ENCODE data around the gene NARF. TPM values are rescaled to one million over a fixed set of nuclear protein-coding genes. Genes with fewer than 3 reads are reported as not detected.
A peak's percentile ranks its signal among the peaks of the same experiment; 100 is the strongest.

Gene NARF
- total RNA-seq, 2 experiments from 2014 or later: 75.0 to 151 TPM

- intact Hi-C loops (cut with micrococcal nuclease; ENCODE audit: unreplicated experiment): loop anchor here (2.0 to 10.0 kb wide), 3 partner anchors 37 to 201 kb away; partner anchors contain the start of genes HEXD, NARF and OGFOD3
- H3K4me3 ChIP-seq (ENCODE audit: low read depth, low read length, poor library complexity, severe bottlenecking): peak overlapping the region; percentile 66
- H3K36me3 ChIP-seq (ENCODE audit: insufficient read depth, low read length): no peaks in the 10 kb centered on the region
- peak overlapping the region; percentile 66 for H3K4me2 ChIP-seq (ENCODE audit: low read length)
- H4K20me1 ChIP-seq (ENCODE audit: insufficient read depth, low read length): no peaks in the 10 kb centered on the region
- H2AFZ ChIP-seq (ENCODE audit: low read length): no peak overlapping the region
- CTCF ChIA-PET (ENCODE audit: unreplicated experiment): interaction anchor here (1.0 to 1.5 kb wide), 3 partner anchors 9 to 39 kb away, joined by 3 to 6 read pairs (median 4); no protein-coding TSS in a partner anchor
- H3K9me3 ChIP-seq (ENCODE audit: low read length): no peaks in the 10 kb centered on the region
- BruUV-seq (replicated peaks): no TSS peak
- no peaks in the 10 kb centered on the region for H3K79me2 ChIP-seq (ENCODE audit: insufficient read depth, low read depth, low read length)
- POLR2A ChIA-PET: interaction anchor here (0.5 to 1.4 kb wide), 2 partner anchors 11 to 52 kb away, joined by 4 to 10 read pairs; no protein-coding TSS in a partner anchor
- no peaks in the 10 kb centered on the region for H3K9me2 ChIP-seq (ENCODE audit: insufficient read depth, low read length)
- no peak for DNase-seq (ENCODE audit: low spot score)
- H3K4me1 ChIP-seq (ENCODE audit: insufficient read depth, low read length, poor library complexity, severe bottlenecking): peaks cover 53% of the 10 kb centered on the region
- no peak for TF ChIP-seq EZH2phosphoT487 (IDR thresholded peaks at IDR 0.05; ENCODE audit: borderline replicate concordance, low read depth, low read length)
- no peak for TF ChIP-seq CTCF (conservative IDR thresholded peaks at IDR 0.05; ENCODE audit: low read length)
- H3K27ac ChIP-seq (ENCODE audit: low read depth, low read length, poor library complexity, severe bottlenecking): peak overlapping the region; percentile 52
Observed at GRCh38 chr17:82495844-82496528, 37.4 kb downstream of the NARF start.

- ChIA-PET CTCF (ENCODE audit: unreplicated experiment) (interaction anchor here (1.2 to 1.5 kb wide), 2 partner anchors 10 kb away, joined by 3 to 4 read pairs; no protein-coding TSS in a partner anchor), POLR2A (interaction anchor here (0.7 to 1.4 kb wide), 2 partner anchors 10 to 13 kb away, joined by 3 to 6 read pairs; no protein-coding TSS in a partner anchor)
- H3K4me1 ChIP-seq (ENCODE audit: insufficient read depth, low read length, poor library complexity, severe bottlenecking): peaks cover 51% of the 10 kb centered on the region
- H3K79me2 ChIP-seq (ENCODE audit: insufficient read depth, low read depth, low read length): no peaks in the 10 kb centered on the region
- peak overlapping the region; percentile 66 for H3K4me2 ChIP-seq (ENCODE audit: low read length)
- H3K9me2 ChIP-seq (ENCODE audit: insufficient read depth, low read length): no peaks in the 10 kb centered on the region
- 0 out of 2 replicates have a peak, but pooled peaks cover 4% of the 10 kb centered on the region for H3K9me3 ChIP-seq (ENCODE audit: low read length)
- no peak for TF ChIP-seq CTCF (conservative IDR thresholded peaks at IDR 0.05; ENCODE audit: low read length)
- no peak for TF ChIP-seq EZH2phosphoT487 (IDR thresholded peaks at IDR 0.05; ENCODE audit: borderline replicate concordance, low read depth, low read length)
- TSS peak; percentile 66 for BruUV-seq (replicated peaks)
- H3K4me3 ChIP-seq (ENCODE audit: low read depth, low read length, poor library complexity, severe bottlenecking): peak overlapping the region; percentile 66
- no peaks in the 10 kb centered on the region for H3K36me3 ChIP-seq (ENCODE audit: insufficient read depth, low read length)
- intact Hi-C loops (cut with micrococcal nuclease; ENCODE audit: unreplicated experiment): loop anchor here (1.0 to 10.0 kb wide), 2 partner anchors 10 to 202 kb away; no protein-coding TSS in a partner anchor
- H4K20me1 ChIP-seq (ENCODE audit: insufficient read depth, low read length): no peaks in the 10 kb centered on the region
- DNase-seq (ENCODE audit: low spot score): peak; percentile 99
- peak overlapping the region; percentile 46 for H2AFZ ChIP-seq (ENCODE audit: low read length)
- peak overlapping the region; percentile 52 for H3K27ac ChIP-seq (ENCODE audit: low read depth, low read length, poor library complexity, severe bottlenecking)
Observed at GRCh38 chr17:82496529-82497434, 38.2 kb downstream of the NARF start.
